Neural cell (in vitro differentiated cells): Measurements from ENCODE around the gene GATA6. TPM values are rescaled to one million over a fixed set of nuclear protein-coding genes. Genes with fewer than 3 reads are reported as not detected.

Experiments
- H2AFZ ChIP-seq: fragments of 200-600, 300-800 bp; sonication (generic), shearing (Covaris generic); 2 replicates; pipeline ENCODE4 v1.6.0; 2014; ENCODE audit warnings: low read depth, mild to moderate bottlenecking, antibody characterized with exemption, low read length, moderate library complexity
- H3F3A ChIP-seq: fragments of 200-600 bp; shearing (Covaris generic); 2 replicates; pipeline ENCODE4 v1.6.1; 2016; ENCODE audit warnings: mild to moderate bottlenecking, moderate library complexity, mixed read lengths, antibody characterized with exemption, low read length; ENCODE audit not compliant: insufficient read depth, poor library complexity, severe bottlenecking
- H3K27ac ChIP-seq: fragments of 200-600, 300-800 bp; sonication (generic), shearing (Covaris generic); 2 replicates; pipeline ENCODE4 v1.5.1; 2014; ENCODE audit warnings: mild to moderate bottlenecking, low read length, moderate library complexity
- H3K27me3 ChIP-seq: fragments of 300-800, 200-600 bp; sonication (generic), shearing (Covaris generic); 2 replicates; pipeline ENCODE4 v1.6.0; 2014; ENCODE audit warnings: mild to moderate bottlenecking, low read depth, low read length, moderate library complexity; ENCODE audit not compliant: insufficient read depth
- H3K36me3 ChIP-seq: fragments of 300-800, 200-600 bp; sonication (generic), shearing (Covaris generic); 2 replicates; pipeline ENCODE4 v1.5.1; 2014; ENCODE audit warnings: mild to moderate bottlenecking, antibody characterized with exemption, low read length, moderate library complexity; ENCODE audit not compliant: insufficient read depth
- H3K4me2 ChIP-seq: fragments of 300-800, 200-600 bp; sonication (generic), shearing (Covaris generic); 2 replicates; pipeline ENCODE4 v1.6.0; 2014; ENCODE audit warnings: mild to moderate bottlenecking, low read length
- H3K4me3 ChIP-seq: fragments of 300-800, 200-600 bp; sonication (generic), shearing (Covaris generic); 2 replicates; pipeline ENCODE4 v1.5.1; 2014; ENCODE audit warnings: mild to moderate bottlenecking, low read length, moderate library complexity
- H3K79me2 ChIP-seq: fragments of 200-600 bp; shearing (Covaris generic); replicated peaks from 2 replicates; pipeline ENCODE4 v1.6.0; 2014; ENCODE audit warnings: mild to moderate bottlenecking, low read length, moderate library complexity; ENCODE audit not compliant: insufficient read depth
- H3K9ac ChIP-seq: fragments of 300-800, 200-600 bp; sonication (generic), shearing (Covaris generic); 2 replicates; pipeline ENCODE4 v1.6.1; 2016; ENCODE audit warnings: mild to moderate bottlenecking, low read length, mixed read lengths
- H3K9me2 ChIP-seq: fragments of 200-600 bp; shearing (Covaris generic); 2 replicates; pipeline ENCODE4 v1.6.1; 2016; ENCODE audit warnings: mild to moderate bottlenecking, low read length, mixed read lengths; ENCODE audit not compliant: insufficient read depth
- H3K9me3 ChIP-seq: fragments of 200-600, 300-800 bp; sonication (generic), shearing (Covaris generic); 2 replicates; pipeline ENCODE4 v1.6.1; 2016; ENCODE audit warnings: mild to moderate bottlenecking, mixed run types, low read length, moderate library complexity, mixed read lengths
- H4K20me1 ChIP-seq: fragments of 200-600 bp; shearing (Covaris generic); 2 replicates; pipeline ENCODE4 v1.6.1; 2016; ENCODE audit warnings: mild to moderate bottlenecking, mixed run types; ENCODE audit not compliant: insufficient read depth
- CTCF ChIP-seq: fragments of 450-650 bp; IDR thresholded peaks from 2 replicates; pipeline ENCODE4 v1.5.1; 2014; ENCODE audit warnings: antibody characterized with exemption, mild to moderate bottlenecking, moderate library complexity; ENCODE audit not compliant: poor library complexity, severe bottlenecking
- EP300 ChIP-seq: fragments of 450-650 bp; conservative IDR thresholded peaks from 2 replicates; pipeline ENCODE4 v1.6.1; 2014; ENCODE audit warnings: antibody characterized with exemption, mild to moderate bottlenecking, moderate library complexity; ENCODE audit not compliant: poor library complexity, severe bottlenecking
- EZH2 ChIP-seq: fragments of 200-600, 300-800 bp; shearing (Covaris generic), sonication (generic); IDR thresholded peaks from 2 replicates; pipeline ENCODE4 v1.6.1; 2014; ENCODE audit warnings: antibody characterized with exemption, low read length, borderline replicate concordance, mild to moderate bottlenecking; ENCODE audit not compliant: insufficient read depth, poor library complexity, severe bottlenecking
- MXI1 ChIP-seq: fragments of 450-650 bp; conservative IDR thresholded peaks from 2 replicates; pipeline ENCODE4 v1.6.1; 2014; ENCODE audit warnings: antibody characterized with exemption, mild to moderate bottlenecking; ENCODE audit not compliant: poor library complexity, severe bottlenecking
- POLR2AphosphoS5 ChIP-seq: IDR thresholded peaks from 2 replicates; pipeline ENCODE4 v1.6.1; 2012
- RAD21 ChIP-seq: fragments of 450-650 bp; conservative IDR thresholded peaks from 2 replicates; pipeline ENCODE4 v1.6.1; 2014; ENCODE audit warnings: antibody characterized with exemption, mild to moderate bottlenecking, moderate library complexity
- REST ChIP-seq: IDR thresholded peaks from 2 replicates; pipeline ENCODE4 v1.6.1; 2012; ENCODE audit warnings: borderline replicate concordance
- SMC3 ChIP-seq: fragments of 450-650 bp; conservative IDR thresholded peaks from 2 replicates; pipeline ENCODE4 v1.6.1; 2014; ENCODE audit warnings: antibody characterized with exemption, mild to moderate bottlenecking, moderate library complexity; ENCODE audit not compliant: poor library complexity
- TAF1 ChIP-seq: IDR thresholded peaks from 2 replicates; pipeline ENCODE4 v1.6.1; 2012; ENCODE audit warnings: low read depth
- polyA plus RNA-seq: library from polyadenylated mRNA; depleted of rRNA; stranded (reverse); fragments of >200 nt; gene quantifications from 2 replicates; pipeline ENCODE4 v1.2.3, GENCODE V29; 2014

GATA6 gene
- polyA plus RNA-seq, 1 donor from 2014 or later, result not detected

GRCh38 chr18:22173928-22174301 is 4.5 kb downstream of the GATA6 start:
- no peaks in the 10 kb centered on the region for H3K9me2 ChIP-seq
- no peaks in the 10 kb centered on the region for H3K79me2 ChIP-seq
- H3K27ac ChIP-seq, result no peak overlapping the region
- no peak overlapping the region for H3K4me2 ChIP-seq
- no peaks in the 10 kb centered on the region for H4K20me1 ChIP-seq
- H2AFZ ChIP-seq, result no peak overlapping the region
- H3K4me3 ChIP-seq, result no peak overlapping the region
- H3K9ac ChIP-seq, result no peak overlapping the region
- H3K27me3 ChIP-seq, result peaks cover 98% of the 10 kb centered on the region
- no peaks in the 10 kb centered on the region for H3F3A ChIP-seq
- no peak for TF ChIP-seq CTCF
- no peak for TF ChIP-seq POLR2AphosphoS5
- no peak for TF ChIP-seq REST
- TF ChIP-seq TAF1, result no peak
- no peak for TF ChIP-seq EP300
- no peak for TF ChIP-seq RAD21
- no peak for TF ChIP-seq SMC3
- no peak for TF ChIP-seq MXI1
- TF ChIP-seq EZH2, result no peak
- H3K36me3 ChIP-seq, result no peaks in the 10 kb centered on the region
- no peaks in the 10 kb centered on the region for H3K9me3 ChIP-seq

GRCh38 chr18:22174341-22175145 is 5.2 kb downstream of the GATA6 start:
- Histone ChIP-seq H4K20me1 (no peaks in the 10 kb centered on the region), H3K4me2 (no peak overlapping the region), H3K9ac (no peak overlapping the region), H3K9me3 (no peaks in the 10 kb centered on the region), H2AFZ (no peak overlapping the region), H3K27me3 (peaks cover 98% of the 10 kb centered on the region), H3K79me2 (no peaks in the 10 kb centered on the region), H3K36me3 (no peaks in the 10 kb centered on the region), H3F3A (no peaks in the 10 kb centered on the region), H3K4me3 (no peak overlapping the region), H3K9me2 (no peaks in the 10 kb centered on the region), H3K27ac (no peak overlapping the region)
- TF ChIP-seq TAF1 (no peak), EZH2 (no peak), POLR2AphosphoS5 (no peak), MXI1 (no peak), EP300 (no peak), CTCF (no peak), RAD21 (no peak), REST (no peak), SMC3 (no peak)
